AG09309 (cell line): ENCODE results near the gene PEX11B.
A peak's percentile ranks its signal among the peaks of the same experiment; 100 is the strongest.

Experiments
- DNase-seq: peaks from one replicate; pipeline ENCODE4 v3.0.0-alpha.2; 2010; ENCODE audit warnings: low read depth
- H3K4me3 ChIP-seq: 2 replicates; pipeline ENCODE4 v1.5.1; 2011; ENCODE audit warnings: mild to moderate bottlenecking, low read depth, low read length, moderate library complexity; ENCODE audit not compliant: control insufficient read depth
- TF ChIP-seq, protein P1 (sequence below): IDR thresholded peaks from 2 replicates; pipeline ENCODE4 v1.5.1; 2011; ENCODE audit warnings: mild to moderate bottlenecking, low read depth, low read length, inconsistent platforms; ENCODE audit not compliant: insufficient read depth, control insufficient read depth; ENCODE audit errors: missing control alignments

PEX11B gene

DNA sequence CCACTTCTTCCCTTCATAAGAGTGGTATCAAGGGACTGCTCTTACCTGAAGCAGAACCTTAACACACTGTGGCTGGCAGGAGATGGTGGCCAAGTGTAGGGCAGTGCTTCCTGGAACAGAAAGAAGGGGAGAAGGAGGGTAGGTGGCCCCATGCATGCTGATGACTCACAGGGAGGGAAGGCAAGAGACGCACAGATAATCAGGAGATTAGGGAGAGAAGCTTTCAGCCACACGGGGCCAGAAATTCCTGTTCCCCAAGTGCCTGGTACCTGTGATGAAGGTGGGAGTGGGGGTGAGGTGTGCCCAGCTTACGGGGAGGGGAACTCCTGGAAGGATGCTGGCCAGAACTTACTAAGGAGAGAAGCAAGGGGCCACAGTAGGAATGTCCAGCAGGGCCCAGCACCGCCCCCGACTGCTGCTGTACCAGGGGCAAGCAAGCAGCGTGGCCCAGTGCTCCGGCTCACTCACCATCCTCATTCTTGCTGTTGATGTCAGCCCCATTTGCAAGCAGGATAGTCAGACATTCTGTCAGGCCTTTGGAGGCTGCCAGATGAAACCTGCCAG is 40.5 kb downstream of the PEX11B start:
- no peak for DNase-seq
- TF ChIP-seq, protein P1, sequence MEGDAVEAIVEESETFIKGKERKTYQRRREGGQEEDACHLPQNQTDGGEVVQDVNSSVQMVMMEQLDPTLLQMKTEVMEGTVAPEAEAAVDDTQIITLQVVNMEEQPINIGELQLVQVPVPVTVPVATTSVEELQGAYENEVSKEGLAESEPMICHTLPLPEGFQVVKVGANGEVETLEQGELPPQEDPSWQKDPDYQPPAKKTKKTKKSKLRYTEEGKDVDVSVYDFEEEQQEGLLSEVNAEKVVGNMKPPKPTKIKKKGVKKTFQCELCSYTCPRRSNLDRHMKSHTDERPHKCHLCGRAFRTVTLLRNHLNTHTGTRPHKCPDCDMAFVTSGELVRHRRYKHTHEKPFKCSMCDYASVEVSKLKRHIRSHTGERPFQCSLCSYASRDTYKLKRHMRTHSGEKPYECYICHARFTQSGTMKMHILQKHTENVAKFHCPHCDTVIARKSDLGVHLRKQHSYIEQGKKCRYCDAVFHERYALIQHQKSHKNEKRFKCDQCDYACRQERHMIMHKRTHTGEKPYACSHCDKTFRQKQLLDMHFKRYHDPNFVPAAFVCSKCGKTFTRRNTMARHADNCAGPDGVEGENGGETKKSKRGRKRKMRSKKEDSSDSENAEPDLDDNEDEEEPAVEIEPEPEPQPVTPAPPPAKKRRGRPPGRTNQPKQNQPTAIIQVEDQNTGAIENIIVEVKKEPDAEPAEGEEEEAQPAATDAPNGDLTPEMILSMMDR = no peak

DNA sequence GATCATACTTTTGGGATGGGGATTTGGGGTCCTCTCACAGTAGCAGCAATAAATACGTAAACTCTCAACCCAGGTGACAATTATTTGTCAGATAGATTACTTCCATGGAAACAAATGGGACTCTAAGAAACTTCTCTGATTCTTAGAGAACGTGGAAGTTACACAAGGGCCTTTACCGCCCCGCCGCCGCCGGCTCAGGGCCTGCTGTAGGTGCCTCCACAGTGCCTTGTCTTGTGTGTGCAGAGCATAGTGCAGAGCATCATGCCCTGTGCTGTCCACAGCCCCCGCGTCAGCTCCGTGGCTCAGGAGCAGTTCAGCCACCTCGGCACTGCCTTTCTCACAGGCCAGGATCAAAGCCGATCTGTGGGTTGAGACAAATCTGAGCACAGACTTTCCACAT is 43.9 kb downstream of the PEX11B start:
- TF ChIP-seq, protein P1 = no peak
- no peak overlapping the region for H3K4me3 ChIP-seq
- DNase-seq = no peak

More for the DNA sequence above, 40.5 kb downstream of the PEX11B start:
- no peak overlapping the region for H3K4me3 ChIP-seq

DNA sequence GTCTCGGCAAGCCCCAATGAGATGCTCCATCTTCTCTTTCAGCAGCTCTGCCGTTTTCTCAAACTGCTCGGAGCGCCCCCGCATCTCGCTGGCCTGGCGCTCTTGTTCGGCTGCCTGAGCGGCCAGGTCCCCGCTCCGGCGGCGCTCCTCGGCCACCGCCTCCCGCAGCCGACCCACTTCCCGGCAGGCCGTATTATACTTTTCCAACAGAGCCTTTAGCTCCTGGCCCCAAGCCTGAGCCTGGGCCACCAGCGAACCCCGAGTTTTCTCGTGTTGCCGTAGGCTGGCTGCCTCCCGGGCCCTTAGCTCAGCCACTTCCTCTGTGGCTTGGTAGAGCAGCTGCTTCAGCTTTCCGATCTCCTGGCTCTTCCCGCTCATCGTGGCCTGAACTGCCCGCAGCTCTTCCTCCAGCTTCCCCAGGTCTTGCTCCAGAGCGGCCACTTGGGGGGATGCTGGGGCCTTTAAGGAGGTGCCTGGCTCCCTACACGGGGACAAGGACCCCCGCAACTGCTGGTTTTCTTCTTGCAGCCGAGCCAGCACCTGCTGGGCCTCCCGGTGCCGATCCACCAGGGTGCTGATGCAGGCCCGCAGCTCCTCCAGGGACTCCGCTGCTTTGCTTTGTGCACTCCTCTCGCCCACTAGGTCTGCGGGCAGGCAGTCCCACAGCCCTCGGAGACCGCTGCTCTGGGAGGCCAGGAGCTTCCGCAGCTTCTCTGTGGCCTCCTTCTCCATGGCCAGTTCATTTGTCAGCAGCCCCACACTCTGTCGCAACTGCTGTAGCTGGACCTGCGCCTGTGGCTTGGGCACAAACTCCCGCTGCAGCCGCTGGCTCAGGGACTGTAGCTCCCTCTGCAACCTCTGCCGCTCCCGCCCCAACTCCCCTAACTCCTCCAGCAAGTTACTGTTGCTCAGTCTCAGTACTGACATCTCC is 46.3 kb downstream of the PEX11B start:
- no peak for DNase-seq
- H3K4me3 ChIP-seq = peak overlapping the region; percentile 35
- TF ChIP-seq, protein P1 = no peak

DNA sequence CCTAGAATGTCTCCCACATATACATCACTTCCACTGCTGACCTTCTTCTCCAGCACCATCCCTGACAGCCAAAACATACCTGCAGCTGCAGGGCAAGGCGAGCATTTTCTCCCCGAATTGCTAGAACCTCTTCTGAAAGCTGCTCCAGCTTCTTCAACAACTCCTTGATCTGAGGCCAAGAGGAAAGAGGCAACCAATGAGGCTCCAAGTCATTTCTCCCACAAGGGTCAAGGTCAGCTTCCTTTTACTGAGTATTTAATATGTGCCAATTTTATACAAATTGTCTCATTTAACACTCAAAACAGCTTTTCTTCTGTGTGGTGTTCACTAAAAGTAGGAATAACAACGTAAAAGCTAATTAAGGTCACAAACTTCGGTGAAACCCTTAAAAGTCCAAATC is 50.3 kb downstream of the PEX11B start:
- no peak for DNase-seq
- TF ChIP-seq, protein P1 = no peak
- no peak overlapping the region for H3K4me3 ChIP-seq

DNA sequence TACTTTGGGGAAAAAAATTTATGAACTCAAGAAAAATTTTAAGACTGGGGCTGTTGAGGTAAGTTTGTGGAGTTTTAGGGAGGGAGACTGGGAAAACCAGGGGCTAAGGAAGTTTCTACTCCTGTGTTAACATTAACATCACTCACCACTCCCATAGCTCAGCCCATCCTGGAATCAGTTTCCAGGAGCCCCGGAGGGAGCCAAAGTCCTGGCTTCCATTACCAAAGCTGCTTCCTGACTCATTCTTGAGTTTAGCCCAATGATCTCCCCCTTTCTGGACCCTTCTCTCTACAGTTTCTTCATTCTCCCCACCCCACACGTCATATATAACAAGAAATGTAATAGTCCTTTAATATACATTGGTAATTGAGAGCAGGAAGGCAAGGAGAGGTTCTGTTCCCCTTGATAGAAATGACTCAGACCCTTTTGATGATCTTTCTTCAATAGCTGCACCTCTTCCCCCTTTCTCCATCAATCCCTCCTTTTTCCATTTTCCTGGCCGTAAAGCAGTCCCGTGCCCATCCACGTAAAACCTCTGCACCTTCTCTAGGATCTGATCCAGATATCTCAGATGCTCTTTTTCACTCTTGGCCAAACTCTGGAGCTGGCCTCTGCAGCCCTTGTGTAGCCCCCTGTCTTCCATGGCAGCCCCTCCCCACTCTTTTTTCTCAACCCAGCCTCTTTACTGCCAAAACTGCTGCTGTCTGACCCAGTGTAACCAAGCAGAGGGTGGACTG is 55.1 kb downstream of the PEX11B start:
- TF ChIP-seq, protein P1 = no peak
- no peak for DNase-seq

More for the DNA sequence above, 55.1 kb downstream of the PEX11B start:
- H3K4me3 ChIP-seq = no peak overlapping the region
